NK-92 (cell line): ENCODE results near the gene SLC11A1.
A peak's percentile ranks its signal among the peaks of the same experiment; 100 is the strongest.

ENCODE experiments used
- DNase-seq: peaks from one replicate; lab custom pipeline; 2025; ENCODE audit not compliant: unreplicated experiment; lab: John Stamatoyannopoulos, UW

SLC11A1 gene

GRCh38 chr2:218403810-218404209 is 21.7 kb downstream of the SLC11A1 start:
- no peak for DNase-seq

- no peak for DNase-seq
Observed at GRCh38 chr2:218404351-218405085, 22.4 kb downstream of the SLC11A1 start.

- no peak for DNase-seq
Observed at GRCh38 chr2:218405086-218405745, 23.1 kb downstream of the SLC11A1 start.

GRCh38 chr2:218405746-218406208 is 23.7 kb downstream of the SLC11A1 start:
- DNase-seq, result no peak

GRCh38 chr2:218406209-218406948 is 24.3 kb downstream of the SLC11A1 start:
- peak; percentile 16 for DNase-seq

GRCh38 chr2:218406949-218407618 is 25.0 kb downstream of the SLC11A1 start:
- no peak for DNase-seq

GRCh38 chr2:218407717-218408116 is 25.6 kb downstream of the SLC11A1 start:
- DNase-seq, result no peak

- no peak for DNase-seq
Observed at GRCh38 chr2:218418321-218418716, 36.2 kb downstream of the SLC11A1 start.

- no peak for DNase-seq
Observed at GRCh38 chr2:218418717-218419458, 36.8 kb downstream of the SLC11A1 start, which contains the start of gene VIL1. Gene VIL1, plus strand, starts transcription at chr2:218419123. Its CDS starts 4,656 bp downstream, at chr2:218423779.

GRCh38 chr2:218419630-218420216 is 37.6 kb downstream of the SLC11A1 start:
- DNase-seq, result no peak

- no peak for DNase-seq
Observed at GRCh38 chr2:218421027-218421426, 39.0 kb downstream of the SLC11A1 start.

- DNase-seq, result no peak
Observed at GRCh38 chr2:218422403-218423086, 40.5 kb downstream of the SLC11A1 start.

GRCh38 chr2:218423584-218423983 is 41.5 kb downstream of the SLC11A1 start:
- DNase-seq, result no peak

- no peak for DNase-seq
Observed at GRCh38 chr2:218425531-218425930, 43.5 kb downstream of the SLC11A1 start.

GRCh38 chr2:218427741-218428140 is 45.7 kb downstream of the SLC11A1 start:
- DNase-seq, result no peak

- no peak for DNase-seq
Observed at GRCh38 chr2:218428846-218429558, 46.9 kb downstream of the SLC11A1 start.

- DNase-seq, result no peak
Observed at GRCh38 chr2:218429911-218430692, 48.0 kb downstream of the SLC11A1 start.

- DNase-seq, result no peak
Observed at GRCh38 chr2:218430721-218431120, 48.6 kb downstream of the SLC11A1 start.
